ENCODE measurements around the gene TMEM247.

Gene TMEM247

GRCh38 chr2:46479265-46479664, at the start of gene TMEM247:
TMEM247 (plus strand) TSS chr2:46479565.
- no peak for DNase-seq (ENCODE audit: low spot score)

GRCh38 chr2:46430413-46430812, 49.0 kb upstream of the TMEM247 start:
- no peak for DNase-seq (ENCODE audit: low spot score)

- DNase-seq (ENCODE audit: low spot score) = no peak
These were observed 48.4 kb upstream of the TMEM247 start for GRCh38 chr2:46430992-46431391.

GRCh38 chr2:46431481-46432235, 47.7 kb upstream of the TMEM247 start:
- no peak for DNase-seq (ENCODE audit: low spot score)

GRCh38 chr2:46434851-46435273, 44.5 kb upstream of the TMEM247 start:
- no peak for DNase-seq (ENCODE audit: low spot score)

- no peak for DNase-seq (ENCODE audit: low spot score)
These were observed 44.0 kb upstream of the TMEM247 start for GRCh38 chr2:46435353-46435752.

- DNase-seq (ENCODE audit: low spot score) = no peak
These were observed 43.5 kb upstream of the TMEM247 start for GRCh38 chr2:46435796-46436360.

- no peak for DNase-seq (ENCODE audit: low spot score)
These were observed 42.6 kb upstream of the TMEM247 start for GRCh38 chr2:46436800-46437199.

- DNase-seq (ENCODE audit: low spot score) = no peak
These were observed 41.3 kb upstream of the TMEM247 start for GRCh38 chr2:46438102-46438501.

- no peak for DNase-seq (ENCODE audit: low spot score)
These were observed 40.6 kb upstream of the TMEM247 start for GRCh38 chr2:46438794-46439193.

GRCh38 chr2:46439582-46439981, 39.8 kb upstream of the TMEM247 start:
- no peak for DNase-seq (ENCODE audit: low spot score)

GRCh38 chr2:46441838-46442712, 37.3 kb upstream of the TMEM247 start:
- DNase-seq (ENCODE audit: low spot score) = no peak

- no peak for DNase-seq (ENCODE audit: low spot score)
These were observed 34.6 kb upstream of the TMEM247 start for GRCh38 chr2:46444732-46445131.

- DNase-seq (ENCODE audit: low spot score) = no peak
These were observed 33.8 kb upstream of the TMEM247 start for GRCh38 chr2:46445556-46445955.

- DNase-seq (ENCODE audit: low spot score) = no peak
These were observed 32.3 kb upstream of the TMEM247 start for GRCh38 chr2:46446871-46447568.

- no peak for DNase-seq (ENCODE audit: low spot score)
These were observed 31.7 kb upstream of the TMEM247 start for GRCh38 chr2:46447649-46448048.

- DNase-seq (ENCODE audit: low spot score) = no peak
These were observed 31.3 kb upstream of the TMEM247 start for GRCh38 chr2:46448111-46448510.

GRCh38 chr2:46448641-46449040, 30.7 kb upstream of the TMEM247 start:
- no peak for DNase-seq (ENCODE audit: low spot score)

- DNase-seq (ENCODE audit: low spot score) = no peak
These were observed 29.7 kb upstream of the TMEM247 start for GRCh38 chr2:46449700-46450099.

- DNase-seq (ENCODE audit: low spot score) = no peak
These were observed 28.1 kb upstream of the TMEM247 start for GRCh38 chr2:46451131-46451711.

GRCh38 chr2:46456789-46457188, 22.6 kb upstream of the TMEM247 start:
- no peak for DNase-seq (ENCODE audit: low spot score)
